ENCODE measurements around the gene EPB41L4B.
A peak's percentile ranks its signal among the peaks of the same experiment; 100 is the strongest.
"Not testable (repeated sequence)": the region's sequence is repeated elsewhere in the genome, so short reads cannot be mapped to it uniquely, and the experiment has no call there.

Gene EPB41L4B

GRCh38 chr9:109320742-109321448, at the start of gene EPB41L4B:
EPB41L4B (minus strand) TSS chr9:109321059; CDS start chr9:109320446, 613 bp downstream.
- ATAC-seq (peak; percentile 95), DNase-seq (peak; percentile 93)
- Mint-ChIP-seq H3K4me3 (peak within 1 kb of the TSS; percentile 58), H3K9me3 (no peaks in the 10 kb centered on the region), H3K27ac (no peak within 1 kb of the TSS), H3K36me3 (ENCODE audit: low read depth) (no peaks in the 10 kb centered on the region), H3K4me1 (peaks cover 6% of the 10 kb centered on the region), H3K27me3 (peaks cover 66% of the 10 kb centered on the region)

GRCh38 chr9:109369285-109369684, 48.4 kb upstream of the EPB41L4B start:
- no peak for ATAC-seq
- Mint-ChIP-seq H3K27me3 (peaks cover 5% of the 10 kb centered on the region), H3K36me3 (ENCODE audit: low read depth) (no peaks in the 10 kb centered on the region), H3K9me3 (peaks cover 7% of the 10 kb centered on the region), H3K4me3 (no peak overlapping the region), H3K27ac (no peak overlapping the region), H3K4me1 (no peaks in the 10 kb centered on the region)
- no peak for DNase-seq

DNA sequence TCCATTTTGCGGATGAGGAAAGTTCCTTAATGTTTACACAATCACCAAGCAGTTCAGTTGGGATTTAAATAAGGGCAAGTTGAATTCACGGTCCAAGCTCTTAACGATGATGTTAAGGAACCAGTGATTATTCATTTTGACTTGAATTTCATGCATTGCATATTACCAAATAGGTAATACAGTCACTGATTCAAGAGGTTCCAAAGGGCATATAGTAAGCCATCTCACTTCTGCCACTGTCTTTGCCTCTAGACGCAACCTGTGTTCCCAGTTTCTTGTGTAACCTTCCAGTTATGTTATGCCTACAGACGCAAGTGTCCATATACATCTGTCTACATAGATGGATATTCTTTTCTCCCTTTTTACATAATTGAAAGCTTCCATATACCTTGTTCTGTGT, 39.9 kb upstream of the EPB41L4B start:
- H3K4me3 Mint-ChIP-seq: no peak overlapping the region
- no peak overlapping the region for H3K27ac Mint-ChIP-seq
- peaks cover 4% of the 10 kb centered on the region for H3K27me3 Mint-ChIP-seq

DNA sequence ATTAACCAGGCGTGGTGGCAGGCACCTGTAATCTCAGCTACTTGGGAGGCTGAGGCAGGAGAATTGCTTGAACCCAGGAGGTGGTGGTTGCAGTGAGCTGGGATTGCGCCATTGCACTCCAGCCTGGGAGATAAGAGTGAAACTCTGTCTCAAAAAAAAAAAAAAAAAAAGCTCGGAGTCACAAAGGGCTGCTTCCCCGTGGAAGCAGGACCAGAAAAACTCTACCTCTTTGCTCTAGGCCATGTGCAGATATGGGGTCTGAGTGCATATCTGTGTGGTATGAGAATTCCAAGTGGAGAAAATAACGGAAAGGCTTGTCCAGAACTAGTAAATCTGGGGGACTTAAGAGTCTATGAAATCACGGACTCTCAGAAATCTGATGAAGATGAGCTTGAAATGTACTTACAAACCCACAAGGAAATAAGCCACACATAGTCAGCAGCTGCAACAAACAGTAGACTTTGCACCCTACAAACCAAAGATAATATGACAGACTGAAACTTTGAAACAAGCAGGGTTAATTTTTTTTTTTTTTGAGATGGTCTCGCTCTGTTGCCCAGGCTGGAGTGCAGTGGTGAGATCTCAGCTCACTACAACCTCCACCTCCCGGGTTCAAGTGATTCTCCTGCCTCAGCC, 38.2 kb upstream of the EPB41L4B start:
- not testable (repeated sequence) for H3K36me3 Mint-ChIP-seq (ENCODE audit: low read depth); H3K27me3 Mint-ChIP-seq; H3K4me1 Mint-ChIP-seq; H3K9me3 Mint-ChIP-seq; H3K4me3 Mint-ChIP-seq; DNase-seq; ATAC-seq; H3K27ac Mint-ChIP-seq

More for the DNA sequence above, 39.9 kb upstream of the EPB41L4B start:
- Mint-ChIP-seq H3K9me3 (no peaks in the 10 kb centered on the region), H3K36me3 (ENCODE audit: low read depth) (no peaks in the 10 kb centered on the region), H3K4me1 (no peaks in the 10 kb centered on the region)
- DNase-seq (no peak), ATAC-seq (no peak)

DNA sequence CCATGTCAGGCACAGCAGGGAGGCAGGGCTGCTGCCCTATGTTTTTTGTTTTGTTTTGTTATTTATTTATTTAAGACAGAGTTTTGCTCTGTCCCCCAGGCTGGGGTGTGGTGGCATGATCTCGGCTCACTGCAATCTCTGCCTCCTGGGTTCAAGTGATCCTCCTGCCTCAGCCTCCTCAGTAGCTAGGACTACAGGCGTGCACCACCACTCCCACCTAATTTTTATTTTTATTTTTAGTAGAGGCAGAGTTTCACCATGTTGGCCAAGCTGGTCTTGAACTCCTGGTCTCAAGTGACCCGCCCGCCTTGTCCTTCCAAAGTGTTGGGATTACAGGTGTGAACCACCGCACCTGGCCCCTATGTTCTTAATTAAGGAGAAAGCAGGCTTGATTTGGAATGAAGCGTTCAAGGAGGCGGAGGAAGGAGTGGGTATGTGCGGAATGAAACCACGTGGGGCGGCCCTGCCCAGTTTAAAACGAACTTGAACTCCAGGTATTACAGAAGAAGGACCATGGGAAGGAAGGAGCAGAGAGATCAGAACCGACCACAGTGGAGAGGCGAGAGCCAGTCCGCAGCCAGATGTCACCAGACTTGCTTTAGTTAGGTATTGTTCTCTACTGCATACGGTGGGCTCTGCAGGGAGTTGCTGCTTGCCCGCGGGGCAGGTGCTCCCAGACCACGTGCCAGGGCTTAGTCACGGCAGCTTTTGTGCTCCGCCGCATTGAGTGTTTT, 34.9 kb upstream of the EPB41L4B start:
- Mint-ChIP-seq H3K36me3 (ENCODE audit: low read depth) (no peaks in the 10 kb centered on the region), H3K27ac (no peak overlapping the region), H3K4me3 (no peak overlapping the region), H3K27me3 (peaks cover 3% of the 10 kb centered on the region), H3K4me1 (no peaks in the 10 kb centered on the region), H3K9me3 (peaks cover 6% of the 10 kb centered on the region)
- DNase-seq: no peak
- peak; percentile 7 for ATAC-seq

GRCh38 chr9:109354190-109354589, 33.3 kb upstream of the EPB41L4B start:
- DNase-seq (no peak), ATAC-seq (no peak)
- no peaks in the 10 kb centered on the region for H3K36me3 Mint-ChIP-seq (ENCODE audit: low read depth)
- H3K4me1 Mint-ChIP-seq: no peaks in the 10 kb centered on the region
- no peak overlapping the region for H3K27ac Mint-ChIP-seq
- H3K9me3 Mint-ChIP-seq: peaks cover 6% of the 10 kb centered on the region
- peaks cover 4% of the 10 kb centered on the region for H3K27me3 Mint-ChIP-seq
- no peak overlapping the region for H3K4me3 Mint-ChIP-seq

GRCh38 chr9:109351032-109351431, 30.2 kb upstream of the EPB41L4B start:
- DNase-seq: no peak
- H3K27me3 Mint-ChIP-seq: peaks cover 4% of the 10 kb centered on the region
- no peak for ATAC-seq
- peaks cover 6% of the 10 kb centered on the region for H3K9me3 Mint-ChIP-seq
- H3K4me3 Mint-ChIP-seq: no peak overlapping the region
- H3K36me3 Mint-ChIP-seq (ENCODE audit: low read depth): no peaks in the 10 kb centered on the region
- H3K27ac Mint-ChIP-seq: no peak overlapping the region
- H3K4me1 Mint-ChIP-seq: no peaks in the 10 kb centered on the region

- DNase-seq (no peak), ATAC-seq (no peak)
- Mint-ChIP-seq H3K27ac (no peak overlapping the region), H3K9me3 (peaks cover 3% of the 10 kb centered on the region), H3K27me3 (peaks cover 4% of the 10 kb centered on the region), H3K4me1 (no peaks in the 10 kb centered on the region), H3K36me3 (ENCODE audit: low read depth) (no peaks in the 10 kb centered on the region), H3K4me3 (no peak overlapping the region)
These were observed 28.6 kb upstream of the EPB41L4B start for GRCh38 chr9:109349421-109349846.

DNA sequence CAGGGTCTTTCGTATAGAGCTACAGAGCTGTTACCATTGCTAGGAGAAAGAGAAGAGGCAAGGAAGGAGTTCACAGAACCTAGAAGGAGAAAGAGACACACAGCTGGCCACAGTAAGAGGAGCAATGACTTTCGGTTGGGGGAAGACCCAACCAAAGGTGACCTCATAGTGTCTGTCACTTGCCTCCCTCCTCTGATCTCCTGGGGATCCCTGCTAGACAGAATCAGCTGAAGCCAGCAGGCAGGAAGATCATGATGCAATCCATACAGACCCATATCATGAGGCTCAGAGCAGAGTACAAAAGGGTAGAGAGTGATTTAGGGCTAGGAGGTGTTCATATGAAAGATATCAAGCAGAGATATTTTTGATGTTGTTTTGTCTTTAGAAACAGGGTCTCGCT, 26.0 kb upstream of the EPB41L4B start:
- DNase-seq (no peak), ATAC-seq (no peak)
- Mint-ChIP-seq H3K9me3 (no peaks in the 10 kb centered on the region), H3K36me3 (ENCODE audit: low read depth) (no peaks in the 10 kb centered on the region), H3K27ac (no peak overlapping the region), H3K27me3 (peaks cover 5% of the 10 kb centered on the region), H3K4me1 (no peaks in the 10 kb centered on the region), H3K4me3 (no peak overlapping the region)

DNA sequence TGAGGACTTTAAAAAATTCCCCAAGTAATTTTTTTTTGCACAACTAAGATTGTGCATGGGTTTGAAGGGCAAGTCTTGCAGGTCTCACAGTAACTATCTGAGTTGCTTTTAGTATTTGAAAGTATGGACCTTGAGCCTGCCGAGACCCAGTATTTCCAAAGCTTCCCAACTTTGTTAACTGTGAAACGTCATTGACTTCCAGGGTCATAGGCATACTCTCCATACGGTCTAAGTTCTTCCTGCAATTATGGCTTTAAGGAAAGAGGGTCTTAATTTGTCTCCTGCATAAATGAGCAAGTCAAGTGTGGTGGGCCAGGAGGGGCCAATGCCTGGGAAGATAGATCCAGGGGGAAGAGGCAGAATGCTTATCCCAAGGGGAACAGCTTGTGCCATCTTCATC, 24.0 kb upstream of the EPB41L4B start:
- Mint-ChIP-seq H3K4me3 (no peak overlapping the region), H3K9me3 (no peaks in the 10 kb centered on the region), H3K4me1 (no peaks in the 10 kb centered on the region), H3K27ac (no peak overlapping the region), H3K27me3 (peaks cover 1% of the 10 kb centered on the region), H3K36me3 (ENCODE audit: low read depth) (no peaks in the 10 kb centered on the region)
- ATAC-seq: no peak
- DNase-seq: no peak

GRCh38 chr9:109342878-109343277, 22.0 kb upstream of the EPB41L4B start:
- Mint-ChIP-seq H3K27ac (no peak overlapping the region), H3K27me3 (peaks cover 1% of the 10 kb centered on the region), H3K36me3 (ENCODE audit: low read depth) (no peaks in the 10 kb centered on the region), H3K9me3 (no peaks in the 10 kb centered on the region), H3K4me3 (no peak overlapping the region), H3K4me1 (no peaks in the 10 kb centered on the region)
- DNase-seq (no peak), ATAC-seq (no peak)

DNA sequence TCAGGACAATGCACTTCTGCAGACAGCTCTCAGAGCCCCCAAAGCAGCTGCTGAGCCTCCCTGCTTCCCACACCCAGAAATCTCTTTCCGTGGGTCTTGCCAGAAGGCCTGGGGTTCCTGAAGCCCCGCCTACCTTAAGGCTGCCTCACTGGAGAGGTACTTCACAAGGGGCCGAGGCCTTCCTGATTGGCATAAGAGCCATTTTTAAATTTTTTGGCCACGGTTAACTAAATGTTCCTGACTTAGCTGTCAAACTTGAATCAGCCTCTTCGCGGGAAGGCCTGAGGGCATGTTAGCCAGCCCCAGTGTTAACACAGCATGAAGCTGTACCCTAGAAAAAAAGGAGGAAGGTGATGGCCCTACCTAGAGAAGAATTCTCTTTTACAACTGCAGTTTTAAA, 20.7 kb upstream of the EPB41L4B start:
- ATAC-seq: no peak
- H3K27me3 Mint-ChIP-seq: peaks cover 1% of the 10 kb centered on the region
- H3K36me3 Mint-ChIP-seq (ENCODE audit: low read depth): no peaks in the 10 kb centered on the region
- DNase-seq: no peak
- no peaks in the 10 kb centered on the region for H3K4me1 Mint-ChIP-seq
- H3K27ac Mint-ChIP-seq: no peak overlapping the region
- no peak overlapping the region for H3K4me3 Mint-ChIP-seq
- H3K9me3 Mint-ChIP-seq: no peaks in the 10 kb centered on the region

GRCh38 chr9:109340979-109341378, 20.1 kb upstream of the EPB41L4B start:
- H3K27me3 Mint-ChIP-seq; H3K4me1 Mint-ChIP-seq; DNase-seq; H3K27ac Mint-ChIP-seq; H3K4me3 Mint-ChIP-seq; ATAC-seq; H3K9me3 Mint-ChIP-seq; H3K36me3 Mint-ChIP-seq (ENCODE audit: low read depth): not testable (repeated sequence)

DNA sequence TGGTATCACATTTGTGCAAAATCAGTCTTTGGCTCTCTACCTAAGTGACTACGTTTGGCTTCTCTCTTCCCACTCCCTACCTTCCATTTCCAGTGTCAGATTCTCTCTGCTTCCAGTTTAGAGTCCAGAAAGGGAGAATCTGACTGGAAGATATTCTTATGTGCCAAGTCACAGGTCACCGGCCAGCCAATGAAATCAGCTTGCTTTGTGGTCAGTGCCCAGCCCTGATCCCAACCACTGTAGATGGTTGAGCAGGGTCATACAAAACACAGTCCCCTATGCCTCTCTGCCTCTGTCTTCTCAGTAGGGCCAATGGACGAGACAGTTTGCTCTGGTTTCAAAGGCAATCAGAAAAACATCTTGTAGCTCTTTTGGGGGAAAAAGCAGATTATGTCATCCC, 15.6 kb upstream of the EPB41L4B start:
- Mint-ChIP-seq H3K4me3 (no peak overlapping the region), H3K27me3 (peaks cover 7% of the 10 kb centered on the region), H3K36me3 (ENCODE audit: low read depth) (no peaks in the 10 kb centered on the region), H3K9me3 (no peaks in the 10 kb centered on the region), H3K27ac (no peak overlapping the region), H3K4me1 (no peaks in the 10 kb centered on the region)
- DNase-seq (no peak), ATAC-seq (no peak)

- DNase-seq (no peak), ATAC-seq (no peak)
- no peaks in the 10 kb centered on the region for H3K4me1 Mint-ChIP-seq
- no peaks in the 10 kb centered on the region for H3K36me3 Mint-ChIP-seq (ENCODE audit: low read depth)
- H3K27ac Mint-ChIP-seq: no peak overlapping the region
- H3K4me3 Mint-ChIP-seq: no peak overlapping the region
- H3K9me3 Mint-ChIP-seq: no peaks in the 10 kb centered on the region
- peaks cover 7% of the 10 kb centered on the region for H3K27me3 Mint-ChIP-seq
These were observed 15.1 kb upstream of the EPB41L4B start for GRCh38 chr9:109335929-109336328.
